GM21423 (cell line): ENCODE measurements around the gene ABCA6.
"Not testable (repeated sequence)": the region's sequence is repeated elsewhere in the genome, so short reads cannot be mapped to it uniquely, and the experiment has no call there.

Experiments
- ATAC-seq: cut with Tn5 transposase; IDR thresholded peaks from one replicate; pipeline ENCODE4 v1.9.1; 2021; ENCODE audit warnings: mild to moderate bottlenecking, moderate library complexity; ENCODE audit not compliant: unreplicated experiment

The ABCA6 gene

GRCh38 chr17:69141431-69142174 is at the start of gene ABCA6:
ABCA6 (minus strand) TSS chr17:69141895; CDS start chr17:69140703, 1,192 bp downstream.
- ATAC-seq: no peak

DNA sequence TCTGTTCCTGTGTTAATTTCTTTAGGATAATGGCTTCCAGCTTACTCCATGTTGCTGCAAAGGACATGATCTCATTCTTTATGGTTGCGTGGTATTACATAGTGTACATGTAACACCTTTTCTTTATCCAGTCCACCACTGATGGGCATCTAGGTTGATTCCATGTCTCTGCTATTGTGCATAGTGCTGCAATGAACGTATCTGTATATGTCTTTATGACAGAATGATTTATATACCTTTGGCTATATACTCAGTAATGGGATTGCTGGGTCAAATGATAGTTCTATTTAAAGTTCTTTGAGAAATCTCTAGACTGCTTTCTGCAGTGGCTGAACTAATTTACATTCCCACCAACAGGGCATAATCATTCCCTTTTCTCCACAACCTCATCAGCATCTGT is 47.1 kb upstream of the ABCA6 start:
- no peak for ATAC-seq

GRCh38 chr17:69188064-69188463 is 46.4 kb upstream of the ABCA6 start:
- ATAC-seq: no peak

DNA sequence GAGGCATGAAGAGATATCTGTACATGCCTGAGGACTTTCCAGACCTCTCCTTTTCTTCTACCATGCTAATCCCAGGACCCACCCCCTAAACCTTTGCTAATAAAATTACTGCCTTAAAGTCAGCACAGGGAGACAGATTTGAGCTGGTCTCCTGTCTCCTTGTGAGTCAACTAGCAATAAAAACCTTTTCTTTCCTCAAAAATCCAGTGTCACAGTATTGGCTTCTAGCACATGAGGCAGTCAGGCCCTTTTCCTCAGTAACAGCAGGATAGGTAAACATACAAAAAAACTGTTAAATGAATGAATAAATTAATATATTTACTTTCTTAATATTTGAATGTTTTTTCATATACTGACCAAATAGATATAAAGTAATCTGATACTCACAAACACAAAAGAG is 45.6 kb upstream of the ABCA6 start:
- ATAC-seq: no peak

- ATAC-seq: no peak
Measured at GRCh38 chr17:69179227-69179952, 37.7 kb upstream of the ABCA6 start.

- ATAC-seq: no peak
Measured at GRCh38 chr17:69176457-69176795, 34.7 kb upstream of the ABCA6 start.

GRCh38 chr17:69175625-69176456 is 34.1 kb upstream of the ABCA6 start:
- no peak for ATAC-seq

DNA sequence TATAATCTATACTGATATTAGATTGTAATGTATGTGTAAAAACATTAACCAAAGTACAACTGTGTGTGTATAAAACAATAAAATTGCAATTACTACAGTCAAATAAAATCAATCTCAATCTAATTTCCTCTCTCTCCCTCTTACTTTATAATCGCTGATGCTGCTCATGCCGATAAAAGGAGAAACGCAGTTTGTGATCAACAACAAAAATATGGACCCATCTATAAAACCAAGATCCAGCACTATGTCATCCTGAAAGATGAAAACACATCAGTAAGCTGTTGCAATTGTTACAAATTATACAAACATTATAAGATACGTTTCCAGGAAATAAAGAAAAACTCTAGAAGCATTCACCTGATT is 33.5 kb upstream of the ABCA6 start:
- ATAC-seq: no peak

GRCh38 chr17:69173118-69173517 is 31.4 kb upstream of the ABCA6 start:
- no peak for ATAC-seq

- no peak for ATAC-seq
Measured at GRCh38 chr17:69170377-69170776, 28.7 kb upstream of the ABCA6 start.

DNA sequence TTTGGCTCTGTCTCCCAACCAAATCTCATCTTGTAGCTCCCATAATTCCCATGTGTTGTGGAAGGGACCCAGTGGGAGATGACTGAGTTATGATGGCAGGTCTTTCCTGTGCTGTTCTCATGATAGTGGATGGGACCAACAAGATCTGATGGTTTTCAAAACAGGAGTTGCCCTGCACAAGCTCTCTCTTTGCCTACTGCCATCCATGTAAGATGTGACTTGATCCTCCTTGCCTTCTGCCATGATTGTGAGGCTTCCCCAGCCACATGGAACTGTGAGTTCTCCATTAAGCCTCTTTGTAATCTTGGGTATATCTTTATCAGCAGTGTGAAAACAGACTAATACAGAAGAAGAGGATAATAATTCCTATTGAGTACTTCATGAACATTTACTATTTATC is 26.9 kb upstream of the ABCA6 start:
- not testable (repeated sequence) for ATAC-seq

- no peak for ATAC-seq
Measured at GRCh38 chr17:69166957-69167356, 25.3 kb upstream of the ABCA6 start.

GRCh38 chr17:69164206-69164605 is 22.5 kb upstream of the ABCA6 start:
- ATAC-seq: no peak

DNA sequence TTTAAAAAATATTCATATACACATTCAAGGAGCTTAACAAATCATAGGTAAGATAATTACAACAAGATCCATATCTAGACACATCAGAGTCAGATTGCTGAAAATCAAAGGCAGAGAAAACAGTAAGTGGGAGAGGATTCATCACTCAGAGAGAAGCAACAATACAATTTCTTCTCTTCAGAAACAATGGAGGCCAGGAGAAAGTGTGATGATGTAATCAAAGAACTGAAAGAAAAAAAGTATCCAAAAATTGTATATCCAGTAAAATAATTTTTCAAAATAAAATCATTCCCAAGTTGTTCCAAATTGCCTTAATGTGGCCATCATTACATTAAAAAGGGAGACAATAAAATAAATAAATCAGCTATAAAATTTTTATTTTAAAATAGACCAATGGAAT is 17.7 kb upstream of the ABCA6 start:
- ATAC-seq: no peak

- ATAC-seq: no peak
Measured at GRCh38 chr17:69154267-69154666, 12.6 kb upstream of the ABCA6 start.

DNA sequence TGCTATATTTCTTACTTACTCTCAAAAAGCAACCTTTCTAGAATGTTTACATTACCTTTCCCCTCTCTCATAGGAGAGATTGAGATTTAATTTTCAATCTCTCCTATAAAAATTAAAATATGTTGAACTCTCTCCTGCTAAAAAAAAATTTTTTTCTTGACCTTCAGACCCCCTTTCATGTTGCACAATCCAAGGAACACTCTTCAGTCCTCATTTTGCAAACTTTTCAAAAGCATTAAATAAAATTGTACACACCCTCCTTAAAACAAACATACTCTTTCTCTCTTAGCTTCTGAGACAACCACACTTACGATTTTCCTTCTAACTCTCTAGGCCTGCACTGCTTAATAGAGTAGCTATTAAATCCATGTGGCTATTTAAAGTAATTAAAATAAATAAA is 8.6 kb upstream of the ABCA6 start:
- ATAC-seq: no peak

GRCh38 chr17:69147460-69147859 is 5.8 kb upstream of the ABCA6 start:
- ATAC-seq: no peak

- ATAC-seq: no peak
Measured at GRCh38 chr17:69144331-69145255, 2.9 kb upstream of the ABCA6 start.

GRCh38 chr17:69143683-69144231 is 2.1 kb upstream of the ABCA6 start:
- ATAC-seq: no peak

- no peak for ATAC-seq
Measured at GRCh38 chr17:69143151-69143550, 1.5 kb upstream of the ABCA6 start.
